DMS153 treated with DMSO at 0.1 percent for 48 hours (cell line): ENCODE data around the gene CTCF.

Experiments
- DNase-seq: peaks from one replicate; lab custom pipeline; 2025; ENCODE audit not compliant: unreplicated experiment; lab: John Stamatoyannopoulos, UW

Gene CTCF

GRCh38 chr16:67649494-67649931 is 87.2 kb downstream of the CTCF start:
- DNase-seq, result no peak

- no peak for DNase-seq
Measured at GRCh38 chr16:67650023-67650422, 87.7 kb downstream of the CTCF start.

- no peak for DNase-seq
Measured at GRCh38 chr16:67651039-67651438, 88.7 kb downstream of the CTCF start.

GRCh38 chr16:67651847-67652246 is 89.5 kb downstream of the CTCF start:
- DNase-seq, result no peak

- no peak for DNase-seq
Measured at GRCh38 chr16:67652578-67653127, 90.3 kb downstream of the CTCF start.

- no peak for DNase-seq
Measured at GRCh38 chr16:67653128-67653788, 90.9 kb downstream of the CTCF start.

GRCh38 chr16:67653789-67654402 is 91.6 kb downstream of the CTCF start:
- no peak for DNase-seq

- no peak for DNase-seq
Measured at GRCh38 chr16:67654403-67654911, 92.1 kb downstream of the CTCF start.

GRCh38 chr16:67655363-67655762 is 93.0 kb downstream of the CTCF start:
- no peak for DNase-seq

GRCh38 chr16:67656344-67657016 is 94.2 kb downstream of the CTCF start:
- no peak for DNase-seq

GRCh38 chr16:67657017-67657608 is 94.8 kb downstream of the CTCF start:
- DNase-seq, result no peak

GRCh38 chr16:67657751-67658518 is 95.6 kb downstream of the CTCF start:
- DNase-seq, result no peak

- no peak for DNase-seq
Measured at GRCh38 chr16:67658849-67659674, 96.7 kb downstream of the CTCF start.

- DNase-seq, result peak; percentile 81
Measured at GRCh38 chr16:67659675-67660563, 97.6 kb downstream of the CTCF start, which contains the start of gene ACD. Gene ACD, minus strand, starts transcription at chr16:67660260. Its CDS starts 40 bp downstream, at chr16:67660220.

- peak; percentile 96 for DNase-seq
Measured at GRCh38 chr16:67660564-67661028, 98.3 kb downstream of the CTCF start, which contains the start of gene PARD6A. Gene PARD6A, plus strand, starts transcription at chr16:67660960. Its CDS starts 79 bp downstream, at chr16:67661039.

GRCh38 chr16:67661101-67661761 is 98.9 kb downstream of the CTCF start:
- no peak for DNase-seq

GRCh38 chr16:67661886-67662652 is 99.7 kb downstream of the CTCF start:
- no peak for DNase-seq
